ENCODE measurements around the gene STEAP1. TPM values are rescaled to one million over a fixed set of nuclear protein-coding genes. Genes with fewer than 3 reads are reported as not detected.

STEAP1 gene
- total and polyA plus RNA-seq, 9 of the 15 experiments (the other 6 are each of a cell fraction or from before 2014, with no cell fraction given), result 2.7 to 6.8 (median 5.1) TPM

DNA sequence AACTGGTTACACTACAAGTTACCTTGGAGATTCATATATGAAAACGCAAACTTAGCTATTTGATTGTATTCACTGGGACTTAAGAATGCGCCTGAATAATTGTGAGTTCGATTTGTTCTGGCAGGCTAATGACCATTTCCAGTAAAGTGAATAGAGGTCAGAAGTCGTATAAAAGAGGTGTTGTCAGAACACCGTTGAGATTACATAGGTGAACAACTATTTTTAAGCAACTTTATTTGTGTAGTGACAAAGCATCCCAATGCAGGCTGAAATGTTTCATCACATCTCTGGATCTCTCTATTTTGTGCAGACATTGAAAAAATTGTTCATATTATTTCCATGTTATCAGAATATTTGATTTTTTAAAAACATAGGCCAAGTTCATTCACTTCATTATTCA, 9.3 kb downstream of the STEAP1 start:
- BruUV-seq (replicated peaks), result no TSS peak
- Histone ChIP-seq H3K9ac (ENCODE audit: insufficient read depth in 1 of 2, low read depth in 2 of 2, low read length in 2 of 2) (no peak overlapping the region), H3K27me3 (ENCODE audit: control insufficient read depth in 2 of 2, insufficient read depth in 2 of 2, low read length in 2 of 2) (no peaks in the 10 kb centered on the region), H3K4me2 (ENCODE audit: insufficient read depth, low read length) (no peak overlapping the region), H4K20me1 (replicated peaks; ENCODE audit: control insufficient read depth, insufficient read depth, low read length) (no peaks in the 10 kb centered on the region), H3K4me1 (replicated peaks in 1 of 2; ENCODE audit: control insufficient read depth in 2 of 2, insufficient read depth in 2 of 2, low read length in 2 of 2) (no peaks in the 10 kb centered on the region), H3K79me2 (ENCODE audit: control insufficient read depth, insufficient read depth, low read length) (no peaks in the 10 kb centered on the region), H2AFZ (ENCODE audit: low read depth, low read length) (no peak overlapping the region), H3K9me3 (replicated peaks; ENCODE audit: control insufficient read depth, insufficient read depth, low read depth, low read length) (no peaks in the 10 kb centered on the region), H3K4me3 (no peak overlapping the region), H3K36me3 (ENCODE audit: control insufficient read depth, insufficient read depth, low read length) (no peaks in the 10 kb centered on the region), H3K9me1 (ENCODE audit: control insufficient read depth, insufficient read depth, low read length) (no peaks in the 10 kb centered on the region), H3K27ac (ENCODE audit: extremely low read depth, low read depth, low read length) (no peak overlapping the region)
- ChIA-PET POLR2A (no interaction called here), CTCF (ENCODE audit: low intra/inter-chr PET ratio) (no interaction called here)
- 18% methylated on average over 5 of the region's 5 CpGs for WGBS (ENCODE audit: insufficient coverage, low coverage, missing lambda C conversion rate)
- in situ Hi-C loops (cut with MboI), result no loop called here
- TF ChIP-seq SMC3 (conservative IDR thresholded peaks at IDR 0.05; ENCODE audit: insufficient read depth, low read depth, low read length), result no peak
- TF ChIP-seq, protein P1, sequence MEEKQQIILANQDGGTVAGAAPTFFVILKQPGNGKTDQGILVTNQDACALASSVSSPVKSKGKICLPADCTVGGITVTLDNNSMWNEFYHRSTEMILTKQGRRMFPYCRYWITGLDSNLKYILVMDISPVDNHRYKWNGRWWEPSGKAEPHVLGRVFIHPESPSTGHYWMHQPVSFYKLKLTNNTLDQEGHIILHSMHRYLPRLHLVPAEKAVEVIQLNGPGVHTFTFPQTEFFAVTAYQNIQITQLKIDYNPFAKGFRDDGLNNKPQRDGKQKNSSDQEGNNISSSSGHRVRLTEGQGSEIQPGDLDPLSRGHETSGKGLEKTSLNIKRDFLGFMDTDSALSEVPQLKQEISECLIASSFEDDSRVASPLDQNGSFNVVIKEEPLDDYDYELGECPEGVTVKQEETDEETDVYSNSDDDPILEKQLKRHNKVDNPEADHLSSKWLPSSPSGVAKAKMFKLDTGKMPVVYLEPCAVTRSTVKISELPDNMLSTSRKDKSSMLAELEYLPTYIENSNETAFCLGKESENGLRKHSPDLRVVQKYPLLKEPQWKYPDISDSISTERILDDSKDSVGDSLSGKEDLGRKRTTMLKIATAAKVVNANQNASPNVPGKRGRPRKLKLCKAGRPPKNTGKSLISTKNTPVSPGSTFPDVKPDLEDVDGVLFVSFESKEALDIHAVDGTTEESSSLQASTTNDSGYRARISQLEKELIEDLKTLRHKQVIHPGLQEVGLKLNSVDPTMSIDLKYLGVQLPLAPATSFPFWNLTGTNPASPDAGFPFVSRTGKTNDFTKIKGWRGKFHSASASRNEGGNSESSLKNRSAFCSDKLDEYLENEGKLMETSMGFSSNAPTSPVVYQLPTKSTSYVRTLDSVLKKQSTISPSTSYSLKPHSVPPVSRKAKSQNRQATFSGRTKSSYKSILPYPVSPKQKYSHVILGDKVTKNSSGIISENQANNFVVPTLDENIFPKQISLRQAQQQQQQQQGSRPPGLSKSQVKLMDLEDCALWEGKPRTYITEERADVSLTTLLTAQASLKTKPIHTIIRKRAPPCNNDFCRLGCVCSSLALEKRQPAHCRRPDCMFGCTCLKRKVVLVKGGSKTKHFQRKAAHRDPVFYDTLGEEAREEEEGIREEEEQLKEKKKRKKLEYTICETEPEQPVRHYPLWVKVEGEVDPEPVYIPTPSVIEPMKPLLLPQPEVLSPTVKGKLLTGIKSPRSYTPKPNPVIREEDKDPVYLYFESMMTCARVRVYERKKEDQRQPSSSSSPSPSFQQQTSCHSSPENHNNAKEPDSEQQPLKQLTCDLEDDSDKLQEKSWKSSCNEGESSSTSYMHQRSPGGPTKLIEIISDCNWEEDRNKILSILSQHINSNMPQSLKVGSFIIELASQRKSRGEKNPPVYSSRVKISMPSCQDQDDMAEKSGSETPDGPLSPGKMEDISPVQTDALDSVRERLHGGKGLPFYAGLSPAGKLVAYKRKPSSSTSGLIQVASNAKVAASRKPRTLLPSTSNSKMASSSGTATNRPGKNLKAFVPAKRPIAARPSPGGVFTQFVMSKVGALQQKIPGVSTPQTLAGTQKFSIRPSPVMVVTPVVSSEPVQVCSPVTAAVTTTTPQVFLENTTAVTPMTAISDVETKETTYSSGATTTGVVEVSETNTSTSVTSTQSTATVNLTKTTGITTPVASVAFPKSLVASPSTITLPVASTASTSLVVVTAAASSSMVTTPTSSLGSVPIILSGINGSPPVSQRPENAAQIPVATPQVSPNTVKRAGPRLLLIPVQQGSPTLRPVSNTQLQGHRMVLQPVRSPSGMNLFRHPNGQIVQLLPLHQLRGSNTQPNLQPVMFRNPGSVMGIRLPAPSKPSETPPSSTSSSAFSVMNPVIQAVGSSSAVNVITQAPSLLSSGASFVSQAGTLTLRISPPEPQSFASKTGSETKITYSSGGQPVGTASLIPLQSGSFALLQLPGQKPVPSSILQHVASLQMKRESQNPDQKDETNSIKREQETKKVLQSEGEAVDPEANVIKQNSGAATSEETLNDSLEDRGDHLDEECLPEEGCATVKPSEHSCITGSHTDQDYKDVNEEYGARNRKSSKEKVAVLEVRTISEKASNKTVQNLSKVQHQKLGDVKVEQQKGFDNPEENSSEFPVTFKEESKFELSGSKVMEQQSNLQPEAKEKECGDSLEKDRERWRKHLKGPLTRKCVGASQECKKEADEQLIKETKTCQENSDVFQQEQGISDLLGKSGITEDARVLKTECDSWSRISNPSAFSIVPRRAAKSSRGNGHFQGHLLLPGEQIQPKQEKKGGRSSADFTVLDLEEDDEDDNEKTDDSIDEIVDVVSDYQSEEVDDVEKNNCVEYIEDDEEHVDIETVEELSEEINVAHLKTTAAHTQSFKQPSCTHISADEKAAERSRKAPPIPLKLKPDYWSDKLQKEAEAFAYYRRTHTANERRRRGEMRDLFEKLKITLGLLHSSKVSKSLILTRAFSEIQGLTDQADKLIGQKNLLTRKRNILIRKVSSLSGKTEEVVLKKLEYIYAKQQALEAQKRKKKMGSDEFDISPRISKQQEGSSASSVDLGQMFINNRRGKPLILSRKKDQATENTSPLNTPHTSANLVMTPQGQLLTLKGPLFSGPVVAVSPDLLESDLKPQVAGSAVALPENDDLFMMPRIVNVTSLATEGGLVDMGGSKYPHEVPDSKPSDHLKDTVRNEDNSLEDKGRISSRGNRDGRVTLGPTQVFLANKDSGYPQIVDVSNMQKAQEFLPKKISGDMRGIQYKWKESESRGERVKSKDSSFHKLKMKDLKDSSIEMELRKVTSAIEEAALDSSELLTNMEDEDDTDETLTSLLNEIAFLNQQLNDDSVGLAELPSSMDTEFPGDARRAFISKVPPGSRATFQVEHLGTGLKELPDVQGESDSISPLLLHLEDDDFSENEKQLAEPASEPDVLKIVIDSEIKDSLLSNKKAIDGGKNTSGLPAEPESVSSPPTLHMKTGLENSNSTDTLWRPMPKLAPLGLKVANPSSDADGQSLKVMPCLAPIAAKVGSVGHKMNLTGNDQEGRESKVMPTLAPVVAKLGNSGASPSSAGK (IDR thresholded peaks at IDR 0.05), result no peak
- DNase-seq (ENCODE audit: extremely low read depth in 1 of 4, low spot score in 3 of 4) (no peak), ATAC-seq (no peak), FAIRE-seq (no peak)
- intact Hi-C loops (cut with micrococcal nuclease), result no loop called here
